ENCODE data around the gene SYF2. TPM values are rescaled to one million over a fixed set of nuclear protein-coding genes. Genes with fewer than 3 reads are reported as not detected.
A peak's percentile ranks its signal among the peaks of the same experiment; 100 is the strongest.

Gene SYF2
- total RNA-seq, 1 donor, result 28.9 TPM

DNA sequence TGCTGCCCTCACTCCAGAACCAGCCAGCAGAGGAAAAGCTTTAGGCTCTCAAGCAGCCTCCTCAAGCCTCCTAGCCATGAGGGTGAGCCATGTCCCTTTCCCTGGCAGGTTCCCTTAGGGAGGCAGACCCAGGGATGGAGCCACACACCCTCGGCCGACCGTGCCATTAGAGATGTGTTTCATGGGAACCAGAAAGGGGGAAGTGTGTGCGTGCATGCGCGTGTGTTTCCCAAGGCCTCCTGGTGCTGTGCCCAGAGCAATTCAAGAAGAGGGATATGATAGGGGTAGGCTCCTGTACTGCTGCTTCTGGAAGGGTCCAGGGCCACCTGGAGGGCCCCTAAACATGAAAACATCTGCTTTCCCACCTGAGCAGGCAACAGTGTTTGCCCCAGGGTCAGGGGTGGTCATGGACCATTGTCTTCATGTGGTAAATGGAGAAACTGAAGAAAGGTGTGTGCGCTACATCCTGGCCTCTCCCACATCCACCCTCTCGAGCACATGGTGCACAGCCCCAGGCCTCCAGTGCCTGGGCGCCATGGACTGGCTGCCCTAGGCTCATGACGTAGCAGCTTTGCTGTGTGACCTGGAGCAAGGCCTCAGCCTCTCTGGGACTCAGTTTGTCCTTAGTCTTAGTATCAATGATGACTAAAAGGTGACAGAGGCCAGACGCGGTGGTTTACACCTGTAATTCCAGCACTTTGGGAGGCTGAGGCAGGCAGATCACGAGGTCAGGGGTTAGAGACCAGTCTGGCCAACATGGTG is 48.1 kb downstream of the SYF2 start:
- no peak for DNase-seq (ENCODE audit: low read depth)
- no peak overlapping the region for H3K4me3 ChIP-seq (ENCODE audit: low read depth, low read length)
- TF ChIP-seq, protein P1, sequence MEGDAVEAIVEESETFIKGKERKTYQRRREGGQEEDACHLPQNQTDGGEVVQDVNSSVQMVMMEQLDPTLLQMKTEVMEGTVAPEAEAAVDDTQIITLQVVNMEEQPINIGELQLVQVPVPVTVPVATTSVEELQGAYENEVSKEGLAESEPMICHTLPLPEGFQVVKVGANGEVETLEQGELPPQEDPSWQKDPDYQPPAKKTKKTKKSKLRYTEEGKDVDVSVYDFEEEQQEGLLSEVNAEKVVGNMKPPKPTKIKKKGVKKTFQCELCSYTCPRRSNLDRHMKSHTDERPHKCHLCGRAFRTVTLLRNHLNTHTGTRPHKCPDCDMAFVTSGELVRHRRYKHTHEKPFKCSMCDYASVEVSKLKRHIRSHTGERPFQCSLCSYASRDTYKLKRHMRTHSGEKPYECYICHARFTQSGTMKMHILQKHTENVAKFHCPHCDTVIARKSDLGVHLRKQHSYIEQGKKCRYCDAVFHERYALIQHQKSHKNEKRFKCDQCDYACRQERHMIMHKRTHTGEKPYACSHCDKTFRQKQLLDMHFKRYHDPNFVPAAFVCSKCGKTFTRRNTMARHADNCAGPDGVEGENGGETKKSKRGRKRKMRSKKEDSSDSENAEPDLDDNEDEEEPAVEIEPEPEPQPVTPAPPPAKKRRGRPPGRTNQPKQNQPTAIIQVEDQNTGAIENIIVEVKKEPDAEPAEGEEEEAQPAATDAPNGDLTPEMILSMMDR (IDR thresholded peaks at IDR 0.05; ENCODE audit: insufficient read depth, low read depth, low read length), result no peak

DNA sequence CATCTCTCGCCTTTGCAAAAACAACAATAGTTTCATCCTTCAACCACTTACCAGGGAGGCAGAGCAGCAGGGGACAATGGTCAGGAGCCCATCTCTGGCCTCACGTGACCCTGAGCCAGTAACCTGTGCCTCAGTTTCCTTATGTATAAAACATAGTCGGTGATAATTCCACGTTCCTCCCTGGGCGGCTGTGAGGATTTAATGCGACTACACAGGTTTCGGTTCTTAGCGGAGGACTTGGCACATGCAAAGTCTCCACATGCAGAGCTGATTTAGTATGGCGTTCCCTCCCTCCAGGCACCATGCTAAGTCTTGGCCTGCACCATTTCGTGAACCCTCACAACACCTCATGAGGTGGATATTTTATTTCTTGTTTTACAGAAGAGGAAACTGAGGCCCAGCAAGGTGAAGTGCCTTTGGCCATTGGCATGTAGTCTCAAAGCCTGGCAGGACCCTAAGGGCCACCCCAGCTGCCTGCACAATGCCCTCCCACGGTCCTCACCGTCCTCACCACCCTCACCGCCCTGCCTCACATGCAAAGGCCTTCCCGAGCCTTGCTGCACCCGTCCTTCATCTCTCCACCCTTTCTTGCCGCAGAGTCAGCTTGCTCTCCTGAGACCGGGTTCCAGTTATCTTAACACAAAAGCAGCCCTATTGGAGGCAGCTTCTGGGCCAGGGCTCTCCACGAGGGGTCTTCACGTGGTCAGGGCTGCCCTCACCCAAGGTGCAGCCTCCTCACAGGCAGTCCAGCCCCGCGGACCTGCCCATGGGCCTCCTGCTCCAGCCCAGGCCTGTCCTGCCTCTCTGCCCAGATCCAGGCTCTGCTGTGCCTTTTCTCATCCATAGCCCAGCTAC is 48.9 kb downstream of the SYF2 start:
- DNase-seq (ENCODE audit: low read depth), result no peak
- no peak overlapping the region for H3K4me3 ChIP-seq (ENCODE audit: low read depth, low read length)
- TF ChIP-seq, protein P1 (IDR thresholded peaks at IDR 0.05; ENCODE audit: insufficient read depth, low read depth, low read length), result no peak

DNA sequence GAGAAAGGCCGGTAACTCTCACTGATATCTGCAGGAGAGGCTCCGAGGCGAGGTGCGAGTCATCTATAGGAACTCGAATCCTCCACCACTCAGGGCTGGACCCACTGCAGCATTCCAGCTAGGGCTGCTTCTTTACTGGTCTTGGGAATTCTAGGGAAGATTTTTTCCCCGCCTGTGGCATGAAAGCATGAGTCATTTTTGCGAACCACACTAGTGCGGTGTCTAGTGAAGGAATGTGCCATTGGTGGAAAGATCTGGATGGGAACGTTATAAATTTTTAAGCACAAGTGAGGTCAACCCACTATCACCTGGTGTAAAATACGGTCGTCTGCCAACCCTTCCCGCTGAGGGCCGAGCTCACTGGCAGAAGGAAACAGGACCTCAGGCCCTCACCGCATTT is 49.7 kb downstream of the SYF2 start:
- TF ChIP-seq, protein P1 (IDR thresholded peaks at IDR 0.05; ENCODE audit: insufficient read depth, low read depth, low read length), result no peak
- no peak overlapping the region for H3K4me3 ChIP-seq (ENCODE audit: low read depth, low read length)
- peak; percentile 9 for DNase-seq (ENCODE audit: low read depth)

DNA sequence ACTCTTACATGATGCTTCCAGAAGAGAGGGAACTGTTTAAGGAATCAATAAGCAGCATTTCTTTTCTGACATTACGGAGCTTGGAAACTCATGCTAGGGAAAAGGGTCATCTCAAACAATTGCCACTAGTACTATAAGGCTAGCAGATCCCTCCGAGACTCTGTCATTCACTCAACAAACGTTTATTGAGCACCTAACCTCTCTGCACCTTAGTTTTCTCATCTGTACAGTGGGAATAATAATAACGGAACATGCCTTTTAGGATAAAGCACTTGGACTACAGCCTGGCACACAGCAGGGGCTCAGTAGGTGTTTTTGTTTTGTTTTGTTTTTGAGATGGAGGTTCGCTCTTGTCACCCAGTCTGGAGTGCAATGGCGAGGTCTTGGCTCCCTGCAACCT is 51.3 kb downstream of the SYF2 start:
- no peak overlapping the region for H3K4me3 ChIP-seq (ENCODE audit: low read depth, low read length)
- no peak for DNase-seq (ENCODE audit: low read depth)
- TF ChIP-seq, protein P1 (IDR thresholded peaks at IDR 0.05; ENCODE audit: insufficient read depth, low read depth, low read length), result no peak

DNA sequence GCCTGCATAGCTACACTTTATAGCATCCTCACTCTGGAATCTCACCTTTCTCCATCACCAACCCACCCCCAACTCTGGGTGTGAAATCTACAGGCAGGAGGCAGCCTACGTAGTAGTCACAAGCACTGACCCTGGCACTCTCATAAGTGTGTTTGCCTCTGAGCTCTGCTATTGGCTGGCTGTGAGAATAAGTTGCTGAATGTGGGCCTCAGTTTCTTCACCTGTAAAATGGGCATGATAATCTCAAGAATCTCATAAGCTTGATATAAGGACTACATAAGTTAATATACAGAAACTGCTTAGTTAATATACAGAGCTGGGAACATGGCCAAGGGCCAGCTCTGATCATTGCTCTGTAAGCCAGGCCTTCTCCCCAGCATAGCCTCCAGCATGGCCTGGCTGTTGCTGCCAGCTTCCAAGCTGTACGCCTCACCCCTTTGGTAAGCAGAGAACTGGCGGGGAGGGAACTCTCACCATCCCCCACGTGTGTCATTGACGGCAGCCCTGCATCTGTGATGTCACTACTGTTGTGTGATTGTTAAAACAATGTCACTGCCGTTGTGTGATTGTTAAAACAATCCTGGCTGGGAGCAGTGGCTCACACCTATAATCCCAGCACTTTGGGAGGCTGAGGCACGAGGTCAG is 53.3 kb downstream of the SYF2 start:
- TF ChIP-seq, protein P1 (IDR thresholded peaks at IDR 0.05; ENCODE audit: insufficient read depth, low read depth, low read length), result no peak
- no peak for DNase-seq (ENCODE audit: low read depth)
- H3K4me3 ChIP-seq (ENCODE audit: low read depth, low read length), result no peak overlapping the region

DNA sequence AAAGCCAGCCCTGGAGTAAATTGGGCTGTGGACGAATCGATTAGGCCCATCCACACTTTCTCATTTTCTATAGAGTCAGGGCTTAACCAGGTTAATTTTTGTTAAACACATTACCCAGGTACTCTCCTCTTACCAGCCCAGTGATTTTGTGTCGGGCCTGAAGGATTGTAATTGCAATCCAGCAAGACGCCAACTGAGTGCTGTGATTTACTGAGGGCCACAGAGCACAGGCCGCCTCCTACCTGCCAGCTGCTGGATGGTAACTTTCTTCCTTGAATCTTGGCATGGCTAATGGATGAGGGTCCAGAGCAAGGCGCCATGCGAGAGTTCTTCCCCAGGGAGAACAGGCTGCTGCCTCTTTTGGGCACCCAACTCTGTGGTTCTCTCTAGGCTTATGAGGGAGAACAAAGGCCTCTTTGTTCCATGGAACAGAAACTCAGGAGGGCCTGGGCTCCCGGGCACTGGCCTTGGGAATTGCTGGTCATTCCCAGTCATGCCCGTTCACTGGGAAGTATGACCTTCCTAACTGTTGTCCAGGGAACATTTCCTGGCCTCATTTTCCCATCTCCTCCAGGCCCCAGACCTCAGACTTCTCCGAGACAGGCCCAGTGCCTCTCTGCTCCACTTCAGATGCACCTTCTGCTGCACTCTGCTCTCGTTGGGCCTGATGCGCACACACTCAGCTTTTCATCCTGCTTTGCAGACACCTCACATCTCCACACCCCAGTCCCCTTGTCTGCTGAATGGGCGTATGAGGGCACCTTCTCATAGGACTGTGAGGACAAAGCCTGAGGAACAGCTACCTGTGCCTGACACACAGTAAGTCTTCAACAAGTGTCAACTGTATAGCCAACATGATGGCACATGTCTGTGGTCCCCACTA is 57.3 kb downstream of the SYF2 start:
- no peak for DNase-seq (ENCODE audit: low read depth)
- TF ChIP-seq, protein P1 (IDR thresholded peaks at IDR 0.05; ENCODE audit: insufficient read depth, low read depth, low read length), result no peak
- H3K4me3 ChIP-seq (ENCODE audit: low read depth, low read length), result no peak overlapping the region

Measured in fibroblast of villous mesenchyme (primary cell).